Fibroblast of mammary gland (primary cell): ENCODE data around the gene COX6B1.
"Not testable (repeated sequence)": the region's sequence is repeated elsewhere in the genome, so short reads cannot be mapped to it uniquely, and the experiment has no call there.

Experiments used
- DNase-seq: peaks from one replicate; pipeline ENCODE4 v3.0.0-alpha.2; 2010; ENCODE audit warnings: low read depth
- H3K4me3 ChIP-seq: 2 replicates; pipeline ENCODE4 v1.5.1; 2011; ENCODE audit warnings: low read depth, mild to moderate bottlenecking, low read length, moderate library complexity; ENCODE audit not compliant: control insufficient read depth
- TF ChIP-seq, protein P1 (sequence below): conservative IDR thresholded peaks from 2 replicates; pipeline ENCODE4 v1.5.1; 2011; ENCODE audit warnings: low read depth, low read length, inconsistent platforms; ENCODE audit not compliant: control insufficient read depth, insufficient read depth

The COX6B1 gene

DNA sequence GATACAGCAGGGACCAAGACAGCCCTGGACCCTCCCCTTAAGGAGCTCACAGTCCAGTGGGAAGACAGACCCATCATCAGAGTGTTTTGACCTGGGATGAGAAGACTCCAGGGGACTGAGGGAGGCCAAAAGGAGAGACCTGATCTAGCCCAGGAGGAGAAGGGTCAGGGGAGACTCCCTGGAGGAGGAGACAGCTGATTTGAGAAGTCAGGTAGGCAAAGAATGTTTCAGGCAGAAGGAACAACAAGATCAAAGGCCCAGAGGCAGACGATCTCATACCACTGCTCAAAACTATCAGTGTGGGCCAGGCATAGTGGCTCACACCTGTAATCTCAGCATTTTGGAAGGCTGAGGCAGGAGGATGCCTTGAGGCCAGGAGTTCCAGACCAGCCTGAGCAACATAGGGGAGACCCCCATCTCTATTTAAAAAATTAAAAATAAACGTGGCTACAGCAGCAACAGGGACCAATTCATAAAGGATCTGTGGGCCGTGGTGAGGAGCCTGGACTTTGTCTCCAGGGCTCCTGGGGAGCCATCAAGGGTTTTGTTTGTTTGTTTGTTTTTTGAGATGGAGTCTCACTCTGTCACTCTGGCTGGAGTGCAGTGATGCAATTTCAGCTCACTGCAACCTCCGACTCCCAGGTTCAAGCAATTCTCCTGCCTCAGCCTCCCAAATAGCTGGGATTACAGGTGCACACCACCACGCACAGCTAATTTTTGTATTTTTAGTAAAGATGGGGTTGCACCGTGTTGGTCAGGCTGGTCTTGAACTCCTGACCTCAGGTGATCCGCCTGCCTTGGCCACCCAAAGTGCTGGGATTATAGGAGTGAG, 2.2 kb upstream of the COX6B1 start:
- TF ChIP-seq, protein P1, sequence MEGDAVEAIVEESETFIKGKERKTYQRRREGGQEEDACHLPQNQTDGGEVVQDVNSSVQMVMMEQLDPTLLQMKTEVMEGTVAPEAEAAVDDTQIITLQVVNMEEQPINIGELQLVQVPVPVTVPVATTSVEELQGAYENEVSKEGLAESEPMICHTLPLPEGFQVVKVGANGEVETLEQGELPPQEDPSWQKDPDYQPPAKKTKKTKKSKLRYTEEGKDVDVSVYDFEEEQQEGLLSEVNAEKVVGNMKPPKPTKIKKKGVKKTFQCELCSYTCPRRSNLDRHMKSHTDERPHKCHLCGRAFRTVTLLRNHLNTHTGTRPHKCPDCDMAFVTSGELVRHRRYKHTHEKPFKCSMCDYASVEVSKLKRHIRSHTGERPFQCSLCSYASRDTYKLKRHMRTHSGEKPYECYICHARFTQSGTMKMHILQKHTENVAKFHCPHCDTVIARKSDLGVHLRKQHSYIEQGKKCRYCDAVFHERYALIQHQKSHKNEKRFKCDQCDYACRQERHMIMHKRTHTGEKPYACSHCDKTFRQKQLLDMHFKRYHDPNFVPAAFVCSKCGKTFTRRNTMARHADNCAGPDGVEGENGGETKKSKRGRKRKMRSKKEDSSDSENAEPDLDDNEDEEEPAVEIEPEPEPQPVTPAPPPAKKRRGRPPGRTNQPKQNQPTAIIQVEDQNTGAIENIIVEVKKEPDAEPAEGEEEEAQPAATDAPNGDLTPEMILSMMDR: no peak
- DNase-seq: no peak
- no peak overlapping the region for H3K4me3 ChIP-seq

DNA sequence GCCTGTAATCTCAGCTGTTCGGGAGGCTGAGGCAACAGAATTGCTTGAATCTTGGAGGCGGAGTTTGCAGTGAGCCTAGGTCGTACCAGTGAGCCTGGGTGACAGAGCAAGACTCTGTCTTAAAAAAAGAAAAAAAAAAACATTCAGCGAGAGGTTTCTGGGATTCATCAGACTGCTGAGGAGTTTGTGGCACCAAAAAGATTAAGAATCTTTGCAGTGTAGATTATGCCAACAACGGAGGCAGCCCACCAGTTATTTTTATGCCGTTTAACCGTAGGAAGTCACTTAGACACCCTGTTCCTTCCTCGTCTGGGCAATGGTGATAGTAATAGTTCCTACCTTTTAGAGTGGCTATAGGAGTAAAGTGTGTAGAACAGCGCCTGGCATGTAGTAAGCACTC, 2.5 kb downstream of the COX6B1 start:
- no peak for DNase-seq
- no peak overlapping the region for H3K4me3 ChIP-seq
- TF ChIP-seq, protein P1: no peak

DNA sequence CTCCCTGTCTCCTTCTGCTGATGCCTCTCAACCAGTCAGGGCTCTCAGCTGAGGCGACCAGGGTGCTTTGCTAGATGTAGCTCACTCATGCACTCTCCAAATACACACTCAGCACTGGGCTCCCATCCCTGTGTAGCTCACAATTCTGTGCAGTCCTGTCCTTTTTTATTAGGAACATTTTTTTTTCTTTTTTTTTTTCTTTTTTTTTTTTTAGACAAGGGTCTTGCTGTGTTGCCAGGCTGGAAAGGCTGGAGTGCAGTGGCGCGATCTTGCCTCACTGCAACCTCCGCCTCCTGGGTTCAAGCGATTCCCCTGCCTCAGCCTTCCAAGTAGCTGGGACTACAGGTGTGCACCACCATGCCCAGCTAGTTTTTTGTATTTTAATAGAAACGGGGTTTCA, 6.7 kb downstream of the COX6B1 start:
- not testable (repeated sequence) for H3K4me3 ChIP-seq, DNase-seq

DNA sequence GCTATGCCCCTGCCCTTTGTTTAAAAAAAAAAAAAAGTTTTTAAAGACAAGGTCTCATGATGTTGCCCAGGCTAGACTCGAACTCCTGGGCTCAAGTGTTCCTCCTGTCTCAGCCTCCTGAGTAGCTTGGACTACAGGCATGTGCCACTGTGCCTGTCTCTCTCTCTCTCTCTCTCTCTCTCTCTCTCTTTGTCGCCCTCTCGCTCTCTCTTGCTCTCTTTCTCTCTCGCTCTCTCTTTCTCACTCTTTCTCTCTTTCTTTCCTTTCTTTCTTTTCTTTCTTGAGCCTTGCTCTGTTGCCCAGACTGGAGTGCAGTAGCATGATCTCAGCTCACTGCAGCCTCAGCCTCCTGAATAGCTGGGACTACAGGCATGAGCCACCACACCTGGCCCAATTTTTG, 7.5 kb downstream of the COX6B1 start:
- DNase-seq: no peak
- no peak overlapping the region for H3K4me3 ChIP-seq
- TF ChIP-seq, protein P1: no peak

DNA sequence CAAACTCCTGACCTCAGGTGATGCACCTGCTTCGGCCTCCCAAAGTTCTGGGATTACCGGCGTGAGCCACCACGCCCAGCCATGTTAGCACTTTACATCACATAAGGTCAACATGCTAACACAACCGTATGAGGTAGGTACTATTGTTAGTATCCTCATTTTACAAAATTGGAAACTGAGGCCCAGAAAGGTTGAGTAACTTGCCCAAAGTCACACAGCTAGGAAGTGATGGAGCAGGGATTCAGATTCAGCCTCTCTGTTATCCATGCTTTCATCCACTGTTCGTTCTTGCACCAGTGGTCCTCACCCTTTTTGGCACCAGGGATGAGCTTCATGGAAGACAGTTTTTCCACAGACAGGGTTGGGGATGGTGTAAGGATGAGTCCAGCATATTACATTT, 8.6 kb downstream of the COX6B1 start:
- TF ChIP-seq, protein P1: no peak
- no peak overlapping the region for H3K4me3 ChIP-seq
- DNase-seq: no peak

DNA sequence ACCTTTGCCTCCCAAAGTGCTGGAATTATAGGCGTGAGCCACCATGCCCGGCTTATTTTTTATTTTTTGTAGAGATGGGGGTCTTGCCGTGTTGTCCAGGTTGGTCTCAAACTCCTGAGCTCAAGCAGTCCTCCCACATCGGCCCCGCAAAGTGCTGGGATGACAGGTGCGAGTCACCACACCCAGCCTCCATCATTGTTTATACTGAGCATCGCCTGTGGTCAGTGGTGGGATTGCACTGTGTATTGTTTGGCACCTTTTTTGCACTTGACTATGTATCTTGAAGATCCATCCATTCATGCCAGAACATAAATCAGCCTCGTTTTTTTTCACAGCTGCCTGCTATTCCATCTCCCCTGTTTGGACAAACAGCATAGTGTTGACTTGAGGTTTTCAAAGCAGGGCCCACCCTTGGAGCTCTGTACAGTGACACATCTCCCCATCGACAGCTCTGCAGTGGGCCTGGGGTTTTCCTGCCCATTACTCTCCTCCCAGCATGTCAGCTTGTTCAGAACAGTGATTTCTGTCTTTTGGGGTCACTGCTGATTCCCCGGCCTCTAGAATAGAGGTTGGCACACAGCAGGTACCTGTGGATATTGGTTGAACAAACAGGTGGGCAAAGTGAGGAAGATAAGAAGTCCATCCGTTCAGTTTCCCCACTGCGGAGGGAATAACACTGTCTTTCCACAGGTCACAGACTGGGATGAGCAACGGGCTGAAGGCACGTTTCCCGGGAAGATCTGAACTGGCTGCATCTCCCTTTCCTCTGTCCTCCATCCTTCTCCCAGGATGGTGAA, 10.0 kb downstream of the COX6B1 start:
- H3K4me3 ChIP-seq: no peak overlapping the region
- TF ChIP-seq, protein P1: peak; percentile 3
- DNase-seq: peak; percentile 13

DNA sequence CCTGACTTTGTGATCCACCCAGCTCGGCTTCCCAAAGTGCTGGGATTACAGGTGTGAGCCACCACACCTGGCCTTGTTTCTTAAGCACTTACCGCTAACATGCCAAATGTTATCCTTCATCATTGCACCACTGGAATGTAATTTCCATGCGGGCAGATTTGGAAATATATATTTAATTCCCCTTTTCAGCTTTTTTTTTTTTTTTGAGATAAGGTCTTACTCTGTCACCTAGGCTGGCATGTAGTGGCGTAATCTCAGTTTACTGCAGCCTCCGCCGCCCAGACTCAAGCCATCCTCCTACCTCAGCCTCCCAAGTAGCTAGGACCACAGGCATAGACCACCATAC, 13.8 kb downstream of the COX6B1 start:
- no peak overlapping the region for H3K4me3 ChIP-seq
- TF ChIP-seq, protein P1: no peak
- no peak for DNase-seq
